ENCODE data around the gene MAP2K5.

DNA sequence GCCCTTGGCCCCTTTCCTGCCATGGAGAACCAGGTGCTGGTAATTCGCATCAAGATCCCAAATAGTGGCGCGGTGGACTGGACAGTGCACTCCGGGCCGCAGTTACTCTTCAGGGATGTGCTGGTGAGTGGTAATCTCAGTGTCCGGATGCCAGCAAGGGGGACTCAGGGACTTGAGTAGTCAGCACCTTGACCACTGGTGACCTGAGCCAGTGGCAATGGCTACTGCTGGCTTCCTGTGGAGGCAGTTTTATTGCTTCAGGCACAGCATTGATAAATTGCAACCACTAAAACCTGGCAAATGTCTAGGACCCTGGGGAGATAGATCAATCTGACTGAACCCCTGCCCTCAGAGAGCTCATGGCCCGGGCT is 830 bp downstream of the MAP2K5 start:
- TF ChIP-seq FOXA1 (IDR thresholded peaks at IDR 0.05) (no peak), JUND (IDR thresholded peaks at IDR 0.05) (no peak), MAX (IDR thresholded peaks at IDR 0.05) (no peak)
- TF ChIP-seq, protein P1, sequence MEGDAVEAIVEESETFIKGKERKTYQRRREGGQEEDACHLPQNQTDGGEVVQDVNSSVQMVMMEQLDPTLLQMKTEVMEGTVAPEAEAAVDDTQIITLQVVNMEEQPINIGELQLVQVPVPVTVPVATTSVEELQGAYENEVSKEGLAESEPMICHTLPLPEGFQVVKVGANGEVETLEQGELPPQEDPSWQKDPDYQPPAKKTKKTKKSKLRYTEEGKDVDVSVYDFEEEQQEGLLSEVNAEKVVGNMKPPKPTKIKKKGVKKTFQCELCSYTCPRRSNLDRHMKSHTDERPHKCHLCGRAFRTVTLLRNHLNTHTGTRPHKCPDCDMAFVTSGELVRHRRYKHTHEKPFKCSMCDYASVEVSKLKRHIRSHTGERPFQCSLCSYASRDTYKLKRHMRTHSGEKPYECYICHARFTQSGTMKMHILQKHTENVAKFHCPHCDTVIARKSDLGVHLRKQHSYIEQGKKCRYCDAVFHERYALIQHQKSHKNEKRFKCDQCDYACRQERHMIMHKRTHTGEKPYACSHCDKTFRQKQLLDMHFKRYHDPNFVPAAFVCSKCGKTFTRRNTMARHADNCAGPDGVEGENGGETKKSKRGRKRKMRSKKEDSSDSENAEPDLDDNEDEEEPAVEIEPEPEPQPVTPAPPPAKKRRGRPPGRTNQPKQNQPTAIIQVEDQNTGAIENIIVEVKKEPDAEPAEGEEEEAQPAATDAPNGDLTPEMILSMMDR (IDR thresholded peaks at IDR 0.05; ENCODE audit: low read depth, low read length, missing input control): no peak
- TF ChIP-seq, protein P2, sequence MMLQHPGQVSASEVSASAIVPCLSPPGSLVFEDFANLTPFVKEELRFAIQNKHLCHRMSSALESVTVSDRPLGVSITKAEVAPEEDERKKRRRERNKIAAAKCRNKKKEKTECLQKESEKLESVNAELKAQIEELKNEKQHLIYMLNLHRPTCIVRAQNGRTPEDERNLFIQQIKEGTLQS (IDR thresholded peaks at IDR 0.05): no peak

Data from liver (tissue), 3 donors.